HEK293 (cell line): ENCODE data around the gene KRTAP12-4.

Source experiments
- CTCF ChIA-PET: fragments of 350-600 bp; formaldehyde crosslinking; extraction: SDS; loops from one replicate; lab custom pipeline; 2021; ENCODE audit warnings: antibody characterized with exemption; lab: Yijun Ruan, JAX
- POLR2A ChIA-PET: fragments of 300-600 bp; formaldehyde crosslinking; extraction: SDS; loops from one replicate; lab custom pipeline; 2020; ENCODE audit warnings: antibody characterized with exemption, inconsistent platforms; lab: Yijun Ruan, JAX
- H3K27ac ChIP-seq: fragments of 200-500 bp; sonication (Bioruptor generic); 2 replicates; pipeline ENCODE4 v1.5.1; 2014; ENCODE audit warnings: low read depth, low read length, control low read depth, inconsistent platforms; ENCODE audit errors: extremely low read depth
- H3K36me3 ChIP-seq, 2 experiments: fragments of 200-500 bp in 1 of 2; sonication (Bioruptor generic) in 1 of 2; 1 replicate in 1 of 2; 2 replicates in 1 of 2; pipeline ENCODE4 v1.5.1; 2014 to 2017; ENCODE audit warnings: inconsistent platforms in 2 of 2, low read length in 2 of 2; ENCODE audit not compliant: control insufficient read depth in 2 of 2, insufficient read depth in 1 of 2
- H3K4me1 ChIP-seq: fragments of 200-500 bp; sonication (Bioruptor generic); 2 replicates; pipeline ENCODE4 v1.5.1; 2014; ENCODE audit warnings: mild to moderate bottlenecking, low read length, inconsistent platforms; ENCODE audit not compliant: control insufficient read depth, insufficient read depth
- H3K4me3 ChIP-seq: 2 replicates; pipeline ENCODE4 v1.5.1; 2011; ENCODE audit warnings: low read depth, mild to moderate bottlenecking, control low read depth, low read length, moderate library complexity
- H3K9me3 ChIP-seq: fragments of 200-500 bp; sonication (Bioruptor generic); 2 replicates; pipeline ENCODE4 v1.5.1; 2014; ENCODE audit warnings: low read depth, low read length, inconsistent platforms; ENCODE audit not compliant: control insufficient read depth, insufficient read depth
- KLF7 ChIP-seq: fragments of 450-650 bp; formaldehyde crosslinking; IDR thresholded peaks from 2 replicates; pipeline ENCODE4 v1.5.1; 2016; ENCODE audit warnings: missing biosample characterization, missing genetic modification characterization, borderline replicate concordance
- KLF9 ChIP-seq: fragments of 450-650 bp; formaldehyde crosslinking; IDR thresholded peaks from 2 replicates; pipeline ENCODE4 v1.5.1; 2016; ENCODE audit warnings: missing biosample characterization, missing genetic modification characterization, low read depth
- OVOL3 ChIP-seq: fragments of 450-650 bp; formaldehyde crosslinking; IDR thresholded peaks from 2 replicates; pipeline ENCODE4 v1.5.1; 2016; ENCODE audit warnings: missing biosample characterization, missing genetic modification characterization
- SCRT1 ChIP-seq: fragments of 450-650 bp; formaldehyde crosslinking; IDR thresholded peaks from 2 replicates; pipeline ENCODE4 v1.5.1; 2016; ENCODE audit warnings: missing biosample characterization, missing genetic modification characterization, borderline replicate concordance
- SETDB1 ChIP-seq: IDR thresholded peaks from one replicate; pipeline ENCODE4 v1.6.1; 2017; ENCODE audit warnings: mild to moderate bottlenecking, low read length, moderate library complexity, mixed read lengths; ENCODE audit not compliant: insufficient read length
- SP7 ChIP-seq: fragments of 450-650 bp; formaldehyde crosslinking; IDR thresholded peaks from 2 replicates; pipeline ENCODE4 v1.5.1; 2016; ENCODE audit warnings: missing biosample characterization, missing genetic modification characterization
- ZEB2 ChIP-seq: fragments of 450-650 bp; formaldehyde crosslinking; IDR thresholded peaks from 2 replicates; pipeline ENCODE4 v1.5.1; 2016; ENCODE audit warnings: missing biosample characterization, missing genetic modification characterization
- ZNF10 ChIP-seq: fragments of 450-650 bp; formaldehyde crosslinking; IDR thresholded peaks from 2 replicates; pipeline ENCODE4 v1.5.1; 2017; ENCODE audit warnings: missing biosample characterization, missing genetic modification characterization
- ZNF16 ChIP-seq: fragments of 450-650 bp; formaldehyde crosslinking; IDR thresholded peaks from 2 replicates; pipeline ENCODE4 v1.5.1; 2016; ENCODE audit warnings: low read depth, missing biosample characterization, missing genetic modification characterization
- ZNF175 ChIP-seq: fragments of 450-650 bp; formaldehyde crosslinking; IDR thresholded peaks from 2 replicates; pipeline ENCODE4 v1.5.1; 2016; ENCODE audit warnings: missing biosample characterization, missing genetic modification characterization
- ZNF184 ChIP-seq: fragments of 450-650 bp; IDR thresholded peaks from 2 replicates; pipeline ENCODE4 v1.5.1; 2018; ENCODE audit warnings: missing biosample characterization, mild to moderate bottlenecking, missing genetic modification characterization
- ZNF366 ChIP-seq: fragments of 450-650 bp; formaldehyde crosslinking; conservative IDR thresholded peaks from 2 replicates; pipeline ENCODE4 v1.5.1; 2016; ENCODE audit warnings: missing biosample characterization, missing genetic modification characterization
- ZNF37A ChIP-seq: fragments of 450-650 bp; IDR thresholded peaks from 2 replicates; pipeline ENCODE4 v1.5.1; 2018; ENCODE audit warnings: missing biosample characterization, missing genetic modification characterization
- ZNF391 ChIP-seq: fragments of 450-650 bp; formaldehyde crosslinking; IDR thresholded peaks from 2 replicates; pipeline ENCODE4 v1.5.1; 2016; ENCODE audit warnings: low read depth, missing biosample characterization, missing genetic modification characterization, borderline replicate concordance
- ZNF549 ChIP-seq: fragments of 450-650 bp; IDR thresholded peaks from 2 replicates; pipeline ENCODE4 v1.5.1; 2018; ENCODE audit warnings: missing biosample characterization, missing genetic modification characterization, mild to moderate bottlenecking, inconsistent platforms, moderate library complexity
- ZNF561 ChIP-seq: fragments of 450-650 bp; IDR thresholded peaks from 2 replicates; pipeline ENCODE4 v1.5.1; 2018; ENCODE audit warnings: missing biosample characterization, missing genetic modification characterization, borderline replicate concordance
- ZNF585B ChIP-seq: fragments of 450-650 bp; formaldehyde crosslinking; IDR thresholded peaks from 2 replicates; pipeline ENCODE4 v1.5.1; 2016; ENCODE audit warnings: missing biosample characterization, missing genetic modification characterization
- ZNF623 ChIP-seq: fragments of 450-650 bp; formaldehyde crosslinking; IDR thresholded peaks from 2 replicates; pipeline ENCODE4 v1.5.1; 2016; ENCODE audit warnings: missing biosample characterization, missing genetic modification characterization
- ZNF629 ChIP-seq: fragments of 450-650 bp; formaldehyde crosslinking; IDR thresholded peaks from 2 replicates; pipeline ENCODE4 v1.5.1; 2017; ENCODE audit warnings: missing biosample characterization, missing genetic modification characterization
- ZNF654 ChIP-seq: fragments of 450-650 bp; formaldehyde crosslinking; IDR thresholded peaks from 2 replicates; pipeline ENCODE4 v1.5.1; 2016; ENCODE audit warnings: low read depth, missing biosample characterization, missing genetic modification characterization
- ZNF747 ChIP-seq: fragments of 450-650 bp; formaldehyde crosslinking; IDR thresholded peaks from 2 replicates; pipeline ENCODE4 v1.5.1; 2016; ENCODE audit warnings: missing biosample characterization, missing genetic modification characterization
- ZNF792 ChIP-seq: fragments of 450-650 bp; formaldehyde crosslinking; IDR thresholded peaks from 2 replicates; pipeline ENCODE4 v1.5.1; 2016; ENCODE audit warnings: missing biosample characterization, missing genetic modification characterization
- ZSCAN23 ChIP-seq: fragments of 450-650 bp; formaldehyde crosslinking; IDR thresholded peaks from 2 replicates; pipeline ENCODE4 v1.5.1; 2016; ENCODE audit warnings: missing biosample characterization, missing genetic modification characterization
- ZSCAN30 ChIP-seq: fragments of 450-650 bp; IDR thresholded peaks from 2 replicates; pipeline ENCODE4 v1.5.1; 2018; ENCODE audit warnings: missing biosample characterization, mild to moderate bottlenecking, missing genetic modification characterization, moderate library complexity
- ZXDB ChIP-seq: fragments of 450-650 bp; formaldehyde crosslinking; IDR thresholded peaks from 2 replicates; pipeline ENCODE4 v1.5.1; 2016; ENCODE audit warnings: missing biosample characterization, missing genetic modification characterization
- TF ChIP-seq, protein P1 (sequence below): fragments of 450-650 bp; formaldehyde crosslinking; IDR thresholded peaks from 2 replicates; pipeline ENCODE4 v1.5.1; 2017; ENCODE audit warnings: missing biosample characterization, missing genetic modification characterization
- TF ChIP-seq, protein P2 (sequence below): fragments of 450-650 bp; formaldehyde crosslinking; IDR thresholded peaks from 2 replicates; pipeline ENCODE4 v1.5.1; 2016; ENCODE audit warnings: missing biosample characterization, missing genetic modification characterization
- TF ChIP-seq, protein P3 (sequence below): fragments of 450-650 bp; formaldehyde crosslinking; IDR thresholded peaks from 2 replicates; pipeline ENCODE4 v1.5.1; 2016; ENCODE audit warnings: missing biosample characterization, missing genetic modification characterization, borderline replicate concordance
- TF ChIP-seq, protein P4 (sequence below): fragments of 450-650 bp; formaldehyde crosslinking; IDR thresholded peaks from 2 replicates; pipeline ENCODE4 v1.5.1; 2017; ENCODE audit warnings: missing biosample characterization, missing genetic modification characterization

The KRTAP12-4 gene

DNA sequence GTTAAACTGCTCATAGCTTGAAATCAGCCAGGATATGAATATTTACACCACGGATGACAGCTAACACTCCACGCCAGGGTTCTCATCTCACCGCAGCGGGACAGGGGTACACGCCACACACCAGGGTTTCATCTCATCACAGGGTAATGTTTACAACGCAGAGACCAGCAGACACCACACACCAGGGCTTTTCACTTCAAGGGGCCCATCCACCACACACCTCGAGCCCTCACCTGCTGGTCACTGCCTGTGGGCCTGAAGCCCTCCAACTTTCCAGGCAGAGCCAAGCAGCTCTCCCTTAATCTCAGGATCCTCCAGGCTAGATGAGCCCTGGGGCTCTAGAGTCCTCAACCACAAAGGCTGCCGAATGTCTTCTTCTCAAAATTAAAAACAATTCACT, 41.2 kb upstream of the KRTAP12-4 start:
- TF ChIP-seq ZNF585B (tag by site-specific recombination) = no peak
- TF ChIP-seq KLF7 = no peak
- TF ChIP-seq SETDB1 = no peak
- no peak for TF ChIP-seq ZNF366 (tag by site-specific recombination)
- TF ChIP-seq ZNF629 = no peak
- TF ChIP-seq ZEB2 (tag by site-specific recombination) = no peak
- TF ChIP-seq, protein P1, sequence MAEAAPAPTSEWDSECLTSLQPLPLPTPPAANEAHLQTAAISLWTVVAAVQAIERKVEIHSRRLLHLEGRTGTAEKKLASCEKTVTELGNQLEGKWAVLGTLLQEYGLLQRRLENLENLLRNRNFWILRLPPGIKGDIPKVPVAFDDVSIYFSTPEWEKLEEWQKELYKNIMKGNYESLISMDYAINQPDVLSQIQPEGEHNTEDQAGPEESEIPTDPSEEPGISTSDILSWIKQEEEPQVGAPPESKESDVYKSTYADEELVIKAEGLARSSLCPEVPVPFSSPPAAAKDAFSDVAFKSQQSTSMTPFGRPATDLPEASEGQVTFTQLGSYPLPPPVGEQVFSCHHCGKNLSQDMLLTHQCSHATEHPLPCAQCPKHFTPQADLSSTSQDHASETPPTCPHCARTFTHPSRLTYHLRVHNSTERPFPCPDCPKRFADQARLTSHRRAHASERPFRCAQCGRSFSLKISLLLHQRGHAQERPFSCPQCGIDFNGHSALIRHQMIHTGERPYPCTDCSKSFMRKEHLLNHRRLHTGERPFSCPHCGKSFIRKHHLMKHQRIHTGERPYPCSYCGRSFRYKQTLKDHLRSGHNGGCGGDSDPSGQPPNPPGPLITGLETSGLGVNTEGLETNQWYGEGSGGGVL (tag by site-specific recombination) = no peak
- TF ChIP-seq ZNF549 (tag by site-specific recombination) = no peak
- TF ChIP-seq, protein P2, sequence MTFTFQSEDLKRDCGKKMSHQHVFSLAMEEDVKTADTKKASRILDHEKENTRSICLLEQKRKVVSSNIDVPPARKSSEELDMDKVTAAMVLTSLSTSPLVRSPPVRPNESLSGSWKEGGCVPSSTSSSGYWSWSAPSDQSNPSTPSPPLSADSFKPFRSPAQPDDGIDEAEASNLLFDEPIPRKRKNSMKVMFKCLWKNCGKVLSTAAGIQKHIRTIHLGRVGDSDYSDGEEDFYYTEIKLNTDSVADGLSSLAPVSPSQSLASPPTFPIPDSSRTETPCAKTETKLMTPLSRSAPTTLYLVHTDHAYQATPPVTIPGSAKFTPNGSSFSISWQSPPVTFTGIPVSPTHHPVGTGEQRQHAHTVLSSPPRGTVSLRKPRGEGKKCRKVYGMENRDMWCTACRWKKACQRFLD (tag by site-specific recombination) = no peak
- no peak for TF ChIP-seq SP7 (tag by site-specific recombination)
- ChIA-PET CTCF (interaction anchor here (1.1 kb wide), 1 partner anchor 8 kb away, joined by 3 read pairs; no protein-coding TSS in a partner anchor), POLR2A (no interaction called here)
- Histone ChIP-seq H3K27ac (no peak overlapping the region), H3K9me3 (no peaks in the 10 kb centered on the region; the same call in none of the 2 replicates), H3K4me1 (no peaks in the 10 kb centered on the region), H3K4me3 (no peak overlapping the region), H3K36me3 (no peaks in the 10 kb centered on the region)

DNA sequence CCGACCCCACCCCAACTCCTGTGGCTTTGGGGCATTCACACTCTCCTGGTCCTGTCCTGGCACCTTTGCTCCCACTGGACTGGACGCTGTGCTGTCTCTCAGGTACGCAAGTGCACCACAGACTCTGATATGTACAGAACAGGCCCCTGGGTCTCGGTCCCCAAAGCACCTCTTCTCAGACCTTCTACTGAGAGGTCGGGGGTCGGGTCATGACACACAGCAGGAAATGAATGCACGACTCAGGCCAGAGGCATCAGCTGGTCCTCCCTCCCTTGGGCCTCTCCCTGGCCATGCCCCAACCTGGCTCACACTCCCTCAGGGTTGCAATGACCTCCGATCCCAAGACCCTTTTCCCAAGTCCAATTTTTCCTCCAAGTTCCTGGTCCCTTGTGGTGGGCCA, 40.7 kb upstream of the KRTAP12-4 start:
- ChIA-PET CTCF (interaction anchor here (1.1 kb wide), 1 partner anchor 9 kb away, joined by 3 read pairs; no protein-coding TSS in a partner anchor), POLR2A (no interaction called here)
- Histone ChIP-seq H3K27ac (no peak overlapping the region), H3K36me3 (no peaks in the 10 kb centered on the region), H3K9me3 (no peaks in the 10 kb centered on the region; the same call in none of the 2 replicates), H3K4me3 (no peak overlapping the region), H3K4me1 (no peaks in the 10 kb centered on the region)
- TF ChIP-seq ZNF16 (tag by site-specific recombination) = no peak
- no peak for TF ChIP-seq ZNF37A (tag by site-specific recombination)
- no peak for TF ChIP-seq ZNF654
- no peak for TF ChIP-seq ZNF391
- no peak for TF ChIP-seq ZNF175

DNA sequence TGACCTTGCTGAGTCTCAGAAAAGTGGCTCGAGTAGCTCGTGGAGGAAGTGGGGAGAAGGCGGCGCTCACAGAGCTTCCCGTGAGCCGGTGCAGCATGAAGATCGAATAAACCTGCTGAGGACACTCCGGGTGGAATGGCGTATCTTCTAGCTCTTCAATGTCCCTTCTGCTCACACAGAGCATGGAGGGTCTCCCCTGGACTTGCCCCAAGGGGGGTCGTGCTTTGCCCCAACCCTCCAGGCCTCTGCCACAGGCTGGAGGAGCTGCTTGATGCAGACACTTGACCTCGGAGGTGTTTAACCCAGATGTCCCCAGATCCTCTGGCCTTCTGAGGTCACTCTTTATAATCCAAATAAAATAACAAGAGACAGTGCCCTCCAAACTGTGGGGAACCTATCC, 40.3 kb upstream of the KRTAP12-4 start:
- Histone ChIP-seq H3K4me1 (no peaks in the 10 kb centered on the region), H3K36me3 (no peaks in the 10 kb centered on the region), H3K4me3 (no peak overlapping the region), H3K27ac (no peak overlapping the region), H3K9me3 (no peaks in the 10 kb centered on the region; the same call in none of the 2 replicates)
- ChIA-PET POLR2A (no interaction called here), CTCF (no interaction called here)
- TF ChIP-seq OVOL3 (tag by site-specific recombination) = no peak
- TF ChIP-seq ZNF623 (tag by site-specific recombination) = no peak
- TF ChIP-seq ZSCAN30 (tag by site-specific recombination) = no peak
- no peak for TF ChIP-seq ZNF561 (tag by site-specific recombination)
- TF ChIP-seq ZXDB (tag by site-specific recombination) = no peak
- TF ChIP-seq ZNF792 = no peak
- no peak for TF ChIP-seq SCRT1 (tag by site-specific recombination)
- TF ChIP-seq ZNF747 (tag by site-specific recombination) = no peak
- TF ChIP-seq ZNF10 (tag by site-specific recombination) = no peak
- TF ChIP-seq, protein P3, sequence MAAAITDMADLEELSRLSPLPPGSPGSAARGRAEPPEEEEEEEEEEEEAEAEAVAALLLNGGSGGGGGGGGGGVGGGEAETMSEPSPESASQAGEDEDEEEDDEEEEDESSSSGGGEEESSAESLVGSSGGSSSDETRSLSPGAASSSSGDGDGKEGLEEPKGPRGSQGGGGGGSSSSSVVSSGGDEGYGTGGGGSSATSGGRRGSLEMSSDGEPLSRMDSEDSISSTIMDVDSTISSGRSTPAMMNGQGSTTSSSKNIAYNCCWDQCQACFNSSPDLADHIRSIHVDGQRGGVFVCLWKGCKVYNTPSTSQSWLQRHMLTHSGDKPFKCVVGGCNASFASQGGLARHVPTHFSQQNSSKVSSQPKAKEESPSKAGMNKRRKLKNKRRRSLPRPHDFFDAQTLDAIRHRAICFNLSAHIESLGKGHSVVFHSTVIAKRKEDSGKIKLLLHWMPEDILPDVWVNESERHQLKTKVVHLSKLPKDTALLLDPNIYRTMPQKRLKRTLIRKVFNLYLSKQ (tag by site-specific recombination) = no peak
- TF ChIP-seq, protein P4, sequence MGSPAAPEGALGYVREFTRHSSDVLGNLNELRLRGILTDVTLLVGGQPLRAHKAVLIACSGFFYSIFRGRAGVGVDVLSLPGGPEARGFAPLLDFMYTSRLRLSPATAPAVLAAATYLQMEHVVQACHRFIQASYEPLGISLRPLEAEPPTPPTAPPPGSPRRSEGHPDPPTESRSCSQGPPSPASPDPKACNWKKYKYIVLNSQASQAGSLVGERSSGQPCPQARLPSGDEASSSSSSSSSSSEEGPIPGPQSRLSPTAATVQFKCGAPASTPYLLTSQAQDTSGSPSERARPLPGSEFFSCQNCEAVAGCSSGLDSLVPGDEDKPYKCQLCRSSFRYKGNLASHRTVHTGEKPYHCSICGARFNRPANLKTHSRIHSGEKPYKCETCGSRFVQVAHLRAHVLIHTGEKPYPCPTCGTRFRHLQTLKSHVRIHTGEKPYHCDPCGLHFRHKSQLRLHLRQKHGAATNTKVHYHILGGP (tag by site-specific recombination) = no peak
- TF ChIP-seq ZNF184 (tag by site-specific recombination) = no peak
- TF ChIP-seq ZSCAN23 (tag by site-specific recombination) = no peak
- TF ChIP-seq KLF9 (tag by site-specific recombination) = no peak
